Esophagus muscularis mucosa (tissue), 4 donors: ENCODE results near the gene KCNJ12.

ENCODE experiments used
- CTCF ChIP-seq, 3 experiments: fragments of 200-600 bp in 2 of 3; fragments of 450-650 bp in 1 of 3; sonication (generic) in 2 of 3; IDR thresholded peaks; one replicate each; pipeline ENCODE4 v1.5.1; 2017 to 2019; ENCODE audit warnings: antibody characterized with exemption in 3 of 3, mild to moderate bottlenecking in 2 of 3, moderate library complexity in 1 of 3
- EP300 ChIP-seq: sonication (generic); formaldehyde crosslinking; IDR thresholded peaks from one replicate; pipeline ENCODE4 v1.6.1; 2017; ENCODE audit warnings: antibody characterized with exemption
- POLR2A ChIP-seq: fragments of 450-650 bp; IDR thresholded peaks from one replicate; pipeline ENCODE4 v1.6.1; 2017; ENCODE audit warnings: antibody characterized with exemption, moderate library complexity, mild to moderate bottlenecking, low read depth

DNA sequence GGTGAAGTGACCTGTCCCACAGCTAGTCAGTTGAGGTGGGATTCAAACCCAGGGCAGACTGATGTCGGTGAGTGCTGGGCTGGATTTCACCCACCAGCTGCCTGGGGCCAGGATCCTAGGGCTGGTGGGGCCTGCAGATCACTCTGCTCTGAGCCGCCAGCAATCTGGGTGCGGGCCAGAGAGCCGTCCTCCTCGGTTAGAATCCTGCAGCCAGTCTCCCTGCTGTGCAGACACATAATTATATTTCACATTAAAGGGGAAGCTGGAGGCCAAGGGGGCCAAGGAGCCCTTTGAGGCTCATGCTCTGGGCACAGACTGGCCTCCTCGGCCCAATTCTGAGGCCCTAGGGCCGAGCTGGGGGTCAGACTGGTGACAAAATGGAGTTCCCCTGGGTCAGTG is 996 bp upstream of the KCNJ12 start:
- TF ChIP-seq CTCF (IDR thresholded peaks at IDR 0.05): no peak
- no peak for TF ChIP-seq POLR2A
- TF ChIP-seq EP300: no peak
